Measurements from ENCODE around the gene PHKA1.
"Not testable (repeated sequence)": the region's sequence is repeated elsewhere in the genome, so short reads cannot be mapped to it uniquely, and the experiment has no call there.

PHKA1 gene

GRCh38 chrX:72713599-72714477 is at the start of gene PHKA1:
TSS of gene PHKA1 (minus strand) at chrX:72714306. CDS start at chrX:72713880, 426 bp downstream.
- H3K9me3 ChIP-seq (ENCODE audit: control insufficient read depth, insufficient read depth, low read length); H3K9me2 ChIP-seq (replicated peaks; ENCODE audit: control insufficient read depth, low read length); H3K79me2 ChIP-seq (ENCODE audit: control insufficient read depth, low read length); H3F3A ChIP-seq (ENCODE audit: control insufficient read depth, insufficient read depth); H3K36me3 ChIP-seq (ENCODE audit: control insufficient read depth, low read length); H3K27ac ChIP-seq (ENCODE audit: low read depth, low read length); H3K4me1 ChIP-seq (ENCODE audit: control insufficient read depth, low read length); H4K20me1 ChIP-seq (ENCODE audit: control insufficient read depth, insufficient read depth, low read depth, low read length); H3K4me2 ChIP-seq (ENCODE audit: low read length); H3K4me3 ChIP-seq (ENCODE audit: low read length); H3K27me3 ChIP-seq (ENCODE audit: control insufficient read depth, low read length): not testable (repeated sequence)

GRCh38 chrX:72760454-72760853 is 46.3 kb upstream of the PHKA1 start:
- not testable (repeated sequence) for H3K4me2 ChIP-seq (ENCODE audit: low read length); H3K9me3 ChIP-seq (ENCODE audit: control insufficient read depth, insufficient read depth, low read length); H3K27me3 ChIP-seq (ENCODE audit: control insufficient read depth, low read length); H3K27ac ChIP-seq (ENCODE audit: low read depth, low read length); H3K79me2 ChIP-seq (ENCODE audit: control insufficient read depth, low read length); H4K20me1 ChIP-seq (ENCODE audit: control insufficient read depth, insufficient read depth, low read depth, low read length); H3K36me3 ChIP-seq (ENCODE audit: control insufficient read depth, low read length); H3K9me2 ChIP-seq (replicated peaks; ENCODE audit: control insufficient read depth, low read length); H3K4me3 ChIP-seq (ENCODE audit: low read length); H3K4me1 ChIP-seq (ENCODE audit: control insufficient read depth, low read length); H3F3A ChIP-seq (ENCODE audit: control insufficient read depth, insufficient read depth)

- H3K36me3 ChIP-seq (ENCODE audit: control insufficient read depth, low read length); H3K4me2 ChIP-seq (ENCODE audit: low read length); H3K4me1 ChIP-seq (ENCODE audit: control insufficient read depth, low read length); H3K4me3 ChIP-seq (ENCODE audit: low read length); H3K9me3 ChIP-seq (ENCODE audit: control insufficient read depth, insufficient read depth, low read length); H3F3A ChIP-seq (ENCODE audit: control insufficient read depth, insufficient read depth); H3K9me2 ChIP-seq (replicated peaks; ENCODE audit: control insufficient read depth, low read length); H3K79me2 ChIP-seq (ENCODE audit: control insufficient read depth, low read length); H3K27me3 ChIP-seq (ENCODE audit: control insufficient read depth, low read length); H4K20me1 ChIP-seq (ENCODE audit: control insufficient read depth, insufficient read depth, low read depth, low read length); H3K27ac ChIP-seq (ENCODE audit: low read depth, low read length): not testable (repeated sequence)
Observed at GRCh38 chrX:72748545-72748944, 34.4 kb upstream of the PHKA1 start.

GRCh38 chrX:72745546-72745945 is 31.4 kb upstream of the PHKA1 start:
- not testable (repeated sequence) for H3K36me3 ChIP-seq (ENCODE audit: control insufficient read depth, low read length); H3K4me1 ChIP-seq (ENCODE audit: control insufficient read depth, low read length); H3K27me3 ChIP-seq (ENCODE audit: control insufficient read depth, low read length); H3F3A ChIP-seq (ENCODE audit: control insufficient read depth, insufficient read depth); H3K4me3 ChIP-seq (ENCODE audit: low read length); H3K79me2 ChIP-seq (ENCODE audit: control insufficient read depth, low read length); H3K9me3 ChIP-seq (ENCODE audit: control insufficient read depth, insufficient read depth, low read length); H4K20me1 ChIP-seq (ENCODE audit: control insufficient read depth, insufficient read depth, low read depth, low read length); H3K27ac ChIP-seq (ENCODE audit: low read depth, low read length); H3K9me2 ChIP-seq (replicated peaks; ENCODE audit: control insufficient read depth, low read length); H3K4me2 ChIP-seq (ENCODE audit: low read length)

GRCh38 chrX:72735561-72735960 is 21.5 kb upstream of the PHKA1 start:
- Histone ChIP-seq H3K27ac (ENCODE audit: low read depth, low read length) (no peak overlapping the region), H3K4me2 (ENCODE audit: low read length) (no peak overlapping the region), H3K36me3 (ENCODE audit: control insufficient read depth, low read length) (no peaks in the 10 kb centered on the region), H3K9me2 (replicated peaks; ENCODE audit: control insufficient read depth, low read length) (no peaks in the 10 kb centered on the region), H3K79me2 (ENCODE audit: control insufficient read depth, low read length) (no peaks in the 10 kb centered on the region), H3K4me3 (ENCODE audit: low read length) (no peak overlapping the region), H3F3A (ENCODE audit: control insufficient read depth, insufficient read depth) (no peaks in the 10 kb centered on the region), H3K4me1 (ENCODE audit: control insufficient read depth, low read length) (no peaks in the 10 kb centered on the region), H4K20me1 (ENCODE audit: control insufficient read depth, insufficient read depth, low read depth, low read length) (no peaks in the 10 kb centered on the region), H3K9me3 (ENCODE audit: control insufficient read depth, insufficient read depth, low read length) (no peaks in the 10 kb centered on the region), H3K27me3 (ENCODE audit: control insufficient read depth, low read length) (no peaks in the 10 kb centered on the region)
- TF ChIP-seq EZH2phosphoT487 (IDR thresholded peaks at IDR 0.05; ENCODE audit: borderline replicate concordance, low read length) (no peak), CTCF (IDR thresholded peaks at IDR 0.05; ENCODE audit: low read depth, low read length, poor library complexity, severe bottlenecking) (no peak)

GRCh38 chrX:72733636-72734035 is 19.5 kb upstream of the PHKA1 start:
- H4K20me1 ChIP-seq (ENCODE audit: control insufficient read depth, insufficient read depth, low read depth, low read length); H3K4me1 ChIP-seq (ENCODE audit: control insufficient read depth, low read length); H3K36me3 ChIP-seq (ENCODE audit: control insufficient read depth, low read length); H3K4me3 ChIP-seq (ENCODE audit: low read length); H3K4me2 ChIP-seq (ENCODE audit: low read length); H3K27ac ChIP-seq (ENCODE audit: low read depth, low read length); H3F3A ChIP-seq (ENCODE audit: control insufficient read depth, insufficient read depth); H3K9me3 ChIP-seq (ENCODE audit: control insufficient read depth, insufficient read depth, low read length); H3K9me2 ChIP-seq (replicated peaks; ENCODE audit: control insufficient read depth, low read length); H3K27me3 ChIP-seq (ENCODE audit: control insufficient read depth, low read length); H3K79me2 ChIP-seq (ENCODE audit: control insufficient read depth, low read length): not testable (repeated sequence)
